A673 (cell line): ENCODE measurements around the gene KIF3A. TPM values are rescaled to one million over a fixed set of nuclear protein-coding genes. Genes with fewer than 3 reads are reported as not detected.

ENCODE experiments used
- BruUV-seq: library from RNA; stranded (reverse); fragments of 400-500 nt; replicated peaks from 2 replicates; lab custom pipeline; 2021; lab: Mats Ljungman, UMichigan
- CTCF ChIA-PET: fragments of 300-600 bp; sonication (Branson Sonifier 250); formaldehyde crosslinking; loops from one replicate; lab custom pipeline; 2022; ENCODE audit warnings: antibody characterized with exemption; lab: Charles Lee
- POLR2A ChIA-PET: fragments of 300-600 bp; sonication (Branson Sonifier 250); formaldehyde crosslinking; loops from one replicate; lab custom pipeline; 2022; ENCODE audit warnings: antibody characterized with exemption; ENCODE audit not compliant: low non-redundant PET; lab: Charles Lee
- DNase-seq: peaks from one replicate; pipeline ENCODE4 v3.0.0-alpha.2; 2015; ENCODE audit warnings: low spot score
- H3K27ac ChIP-seq: fragments of 200-600 bp; sonication (generic); 2 replicates; pipeline ENCODE4 v1.5.1; 2016; ENCODE audit warnings: mixed run types, low read depth, mild to moderate bottlenecking, mixed read lengths, antibody characterized with exemption, low read length; ENCODE audit not compliant: poor library complexity, severe bottlenecking
- H3K27me3 ChIP-seq: fragments of 200-600 bp; sonication (generic); replicated peaks from 2 replicates; pipeline ENCODE4 v1.6.1; 2017; ENCODE audit warnings: mixed run types, low read depth, mild to moderate bottlenecking, mixed read lengths, antibody characterized with exemption, low read length; ENCODE audit not compliant: insufficient read depth, poor library complexity
- H3K36me3 ChIP-seq: fragments of 200-600 bp; sonication (generic); 2 replicates; pipeline ENCODE4 v1.6.1; 2016; ENCODE audit warnings: mixed run types, mild to moderate bottlenecking, mixed read lengths, antibody characterized with exemption, low read length; ENCODE audit not compliant: insufficient read depth, poor library complexity, severe bottlenecking
- H3K4me1 ChIP-seq: fragments of 200-600 bp; sonication (generic); 2 replicates; pipeline ENCODE4 v1.6.1; 2017; ENCODE audit warnings: mixed run types, mild to moderate bottlenecking, mixed read lengths, antibody characterized with exemption, low read length; ENCODE audit not compliant: insufficient read depth, poor library complexity, severe bottlenecking
- H3K4me3 ChIP-seq: fragments of 200-600 bp; sonication (generic); 2 replicates; pipeline ENCODE4 v1.5.1; 2016; ENCODE audit warnings: low read depth, mixed run types, mild to moderate bottlenecking, mixed read lengths, low read length; ENCODE audit not compliant: poor library complexity, severe bottlenecking
- H3K9me3 ChIP-seq: fragments of 200-600 bp; sonication (generic); 2 replicates; pipeline ENCODE4 v1.6.1; 2016; ENCODE audit warnings: mixed run types, low read depth, mild to moderate bottlenecking, mixed read lengths, antibody characterized with exemption, low read length; ENCODE audit not compliant: poor library complexity, severe bottlenecking
- EZH2 ChIP-seq: fragments of 200-600 bp; sonication (generic); IDR thresholded peaks from 2 replicates; pipeline ENCODE4 v1.6.1; 2017; ENCODE audit warnings: borderline replicate concordance, low read depth, mild to moderate bottlenecking, mixed read lengths, antibody characterized with exemption, low read length; ENCODE audit not compliant: poor library complexity, severe bottlenecking
- intact Hi-C: fragments of 100-400 bp; cut with micrococcal nuclease; formaldehyde crosslinking; loops from one replicate; pipeline ENCODE4 v1.10.0; 2022; ENCODE audit not compliant: unreplicated experiment
- total RNA-seq: library from RNA; stranded (reverse); gene quantifications from 2 replicates; pipeline ENCODE4 v1.2.3, GENCODE V29; 2021
- TF ChIP-seq, protein P1 (sequence below): fragments of 300-800, 200-600 bp; sonication (generic); conservative IDR thresholded peaks from 2 replicates; pipeline ENCODE4 v1.5.1; 2017; ENCODE audit warnings: low read depth, mild to moderate bottlenecking, antibody characterized with exemption, low read length, moderate library complexity, mixed read lengths

KIF3A gene
- total RNA-seq, 1 experiment from 2014 or later, result 19.1 TPM

DNA sequence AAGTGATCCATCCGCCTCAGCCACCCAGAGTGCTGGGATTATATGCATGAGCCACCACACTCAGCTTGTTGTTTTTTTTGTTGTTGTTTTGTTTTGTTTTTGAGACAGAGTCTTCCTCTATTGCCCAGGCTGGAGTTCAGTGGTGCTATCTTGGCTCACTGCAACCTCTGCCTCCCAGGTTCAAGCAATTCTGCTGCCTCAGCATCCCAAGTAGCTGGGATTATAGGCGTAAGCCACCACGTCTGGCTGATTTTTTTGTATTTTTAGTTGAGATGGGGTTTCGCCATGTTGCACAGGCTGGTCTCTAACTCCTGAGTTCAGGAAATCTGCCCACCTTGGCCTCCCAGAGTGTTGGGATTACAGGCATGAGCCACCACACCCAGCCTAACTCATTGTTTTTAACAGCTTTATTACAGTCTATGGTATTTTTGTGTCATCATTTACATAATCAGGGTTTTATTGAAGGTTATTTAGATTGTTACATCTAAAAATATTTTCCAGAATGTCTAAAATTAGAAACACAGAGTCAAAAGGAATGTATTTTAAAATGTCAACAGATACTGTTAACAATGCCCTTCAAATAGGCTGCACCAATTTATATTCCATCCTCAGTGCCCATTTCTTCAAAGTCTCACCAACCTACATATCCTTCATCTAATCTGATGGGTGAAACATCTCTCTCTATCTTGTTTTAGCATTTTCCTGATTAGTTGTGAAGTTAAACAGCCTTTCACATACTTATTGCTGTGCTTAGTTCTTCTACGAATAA, 18.6 kb downstream of the KIF3A start:
- intact Hi-C loops, result no loop called here
- no peaks in the 10 kb centered on the region for H3K36me3 ChIP-seq
- DNase-seq, result no peak
- CTCF ChIA-PET, result no interaction called here
- no TSS peak for BruUV-seq
- no peak overlapping the region for H3K27ac ChIP-seq
- H3K9me3 ChIP-seq, result no peaks in the 10 kb centered on the region
- TF ChIP-seq EZH2, result no peak
- TF ChIP-seq, protein P1, sequence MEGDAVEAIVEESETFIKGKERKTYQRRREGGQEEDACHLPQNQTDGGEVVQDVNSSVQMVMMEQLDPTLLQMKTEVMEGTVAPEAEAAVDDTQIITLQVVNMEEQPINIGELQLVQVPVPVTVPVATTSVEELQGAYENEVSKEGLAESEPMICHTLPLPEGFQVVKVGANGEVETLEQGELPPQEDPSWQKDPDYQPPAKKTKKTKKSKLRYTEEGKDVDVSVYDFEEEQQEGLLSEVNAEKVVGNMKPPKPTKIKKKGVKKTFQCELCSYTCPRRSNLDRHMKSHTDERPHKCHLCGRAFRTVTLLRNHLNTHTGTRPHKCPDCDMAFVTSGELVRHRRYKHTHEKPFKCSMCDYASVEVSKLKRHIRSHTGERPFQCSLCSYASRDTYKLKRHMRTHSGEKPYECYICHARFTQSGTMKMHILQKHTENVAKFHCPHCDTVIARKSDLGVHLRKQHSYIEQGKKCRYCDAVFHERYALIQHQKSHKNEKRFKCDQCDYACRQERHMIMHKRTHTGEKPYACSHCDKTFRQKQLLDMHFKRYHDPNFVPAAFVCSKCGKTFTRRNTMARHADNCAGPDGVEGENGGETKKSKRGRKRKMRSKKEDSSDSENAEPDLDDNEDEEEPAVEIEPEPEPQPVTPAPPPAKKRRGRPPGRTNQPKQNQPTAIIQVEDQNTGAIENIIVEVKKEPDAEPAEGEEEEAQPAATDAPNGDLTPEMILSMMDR, result no peak
- H3K4me1 ChIP-seq, result no peaks in the 10 kb centered on the region
- H3K27me3 ChIP-seq, result no peaks in the 10 kb centered on the region
- POLR2A ChIA-PET, result no interaction called here
- no peak overlapping the region for H3K4me3 ChIP-seq

- no TSS peak for BruUV-seq
- Histone ChIP-seq H3K4me1 (no peaks in the 10 kb centered on the region), H3K36me3 (no peaks in the 10 kb centered on the region), H3K4me3 (no peak overlapping the region), H3K27me3 (no peaks in the 10 kb centered on the region), H3K9me3 (no peaks in the 10 kb centered on the region), H3K27ac (no peak overlapping the region)
- TF ChIP-seq, protein P1, result peak; percentile 67
- no peak for TF ChIP-seq EZH2
- intact Hi-C loops, result no loop called here
- CTCF ChIA-PET, result no interaction called here
- no peak for DNase-seq
- POLR2A ChIA-PET, result interaction anchor here (0.6 kb wide), 1 partner anchor 692 kb away, joined by 3 read pairs; no protein-coding TSS in a partner anchor
These were observed 22.7 kb downstream of the KIF3A start for GRCh38 chr5:132714456-132715307.

GRCh38 chr5:132708645-132709044, 28.7 kb downstream of the KIF3A start:
- H3K4me3 ChIP-seq, result no peak overlapping the region
- no peaks in the 10 kb centered on the region for H3K9me3 ChIP-seq
- POLR2A ChIA-PET, result interaction anchor here (0.7 kb wide), 1 partner anchor 18 kb away, joined by 3 read pairs; no protein-coding TSS in a partner anchor
- CTCF ChIA-PET, result no interaction called here
- H3K36me3 ChIP-seq, result no peaks in the 10 kb centered on the region
- intact Hi-C loops, result no loop called here
- BruUV-seq, result no TSS peak
- no peak for TF ChIP-seq EZH2
- TF ChIP-seq, protein P1, result no peak
- H3K27ac ChIP-seq, result no peak overlapping the region
- no peak for DNase-seq
- H3K4me1 ChIP-seq, result no peaks in the 10 kb centered on the region
- H3K27me3 ChIP-seq, result no peaks in the 10 kb centered on the region
